HCT116 (cell line): Measurements from ENCODE around the gene COBL.

Source experiments
- EGR1 ChIP-seq: IDR thresholded peaks from 2 replicates; pipeline ENCODE4 v1.6.1; 2012; ENCODE audit warnings: low read depth
- ELF1 ChIP-seq: IDR thresholded peaks from 2 replicates; pipeline ENCODE4 v1.6.1; 2012; ENCODE audit warnings: low read depth, borderline replicate concordance
- EZH2 ChIP-seq: fragments of 200-600 bp; sonication (generic); IDR thresholded peaks from 2 replicates; pipeline ENCODE4 v1.6.1; 2017; ENCODE audit warnings: antibody characterized with exemption, mixed run types
- EZH2phosphoT487 ChIP-seq: fragments of 200-600 bp; IDR thresholded peaks from 2 replicates; pipeline ENCODE4 v1.6.1; 2018; ENCODE audit warnings: antibody characterized with exemption, borderline replicate concordance
- FOSL1 ChIP-seq: IDR thresholded peaks from 2 replicates; pipeline ENCODE4 v1.6.1; 2012; ENCODE audit warnings: low read depth
- JUND ChIP-seq: IDR thresholded peaks from 2 replicates; pipeline ENCODE4 v1.6.1; 2012
- SRF ChIP-seq: IDR thresholded peaks from 2 replicates; pipeline ENCODE4 v1.6.1; 2012; ENCODE audit warnings: low read depth
- TF ChIP-seq, protein P1 (sequence below), 3 experiments: fragments of 200-600 bp in 1 of 3; sonication (generic) in 1 of 3; IDR thresholded peaks in 2 of 3; conservative IDR thresholded peaks in 1 of 3; 2 replicates each; pipeline ENCODE4 v1.5.1; 2012 to 2017; ENCODE audit warnings: low read depth in 2 of 3, low read length in 2 of 3, antibody characterized with exemption in 1 of 3, borderline replicate concordance in 1 of 3, control low read depth in 1 of 3, mild to moderate bottlenecking in 1 of 3, mixed read lengths in 1 of 3, mixed run types in 1 of 3, moderate library complexity in 1 of 3; ENCODE audit not compliant: insufficient read depth in 1 of 3
- TF ChIP-seq, protein P2 (sequence below): IDR thresholded peaks from 2 replicates; pipeline ENCODE4 v1.6.1; 2012; ENCODE audit warnings: low read depth

DNA sequence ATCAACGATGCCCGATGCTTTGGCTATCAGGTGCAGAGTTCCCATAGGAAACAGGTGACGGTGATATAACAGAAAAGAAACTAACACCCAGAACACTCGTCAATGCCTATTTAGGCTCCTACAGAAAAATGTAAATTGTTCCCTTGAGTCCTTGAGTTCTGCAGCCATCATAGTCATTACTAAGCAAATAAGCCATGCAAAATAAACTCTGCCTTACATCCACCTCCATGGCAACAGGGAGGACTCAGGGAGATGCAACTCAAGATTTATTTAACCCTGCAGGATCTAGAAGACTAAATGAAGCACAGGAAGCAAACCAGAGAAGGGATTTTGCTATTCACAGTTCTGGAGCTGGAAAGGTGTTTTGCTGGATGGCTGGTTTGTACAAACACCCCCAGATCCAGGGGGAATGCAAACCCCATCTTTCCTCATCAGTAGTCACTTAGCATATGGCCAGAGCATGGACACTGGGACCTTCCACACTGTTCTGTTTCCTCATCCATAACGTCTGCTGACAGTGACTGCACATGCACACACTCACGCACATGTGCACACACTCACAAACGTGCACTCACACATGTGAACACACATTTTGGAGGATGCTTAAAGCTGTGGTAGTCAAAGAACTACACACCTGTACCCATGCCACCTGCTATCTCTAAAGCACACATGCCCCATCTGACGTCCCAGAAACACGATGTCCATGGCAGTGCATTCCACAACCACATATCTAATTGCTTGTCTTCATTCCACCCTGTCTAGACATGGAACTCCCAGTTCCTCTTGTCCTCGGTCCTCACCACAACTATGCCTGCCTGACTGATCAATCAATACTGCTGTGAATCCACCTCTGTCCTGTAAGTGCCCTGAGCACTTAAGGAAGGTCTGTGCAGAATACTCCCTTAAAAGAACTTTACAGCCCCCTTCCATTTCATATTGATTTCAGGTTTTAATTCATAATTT, 178.2 kb downstream of the COBL start:
- TF ChIP-seq JUND = no peak
- no peak for TF ChIP-seq EGR1
- no peak for TF ChIP-seq SRF
- TF ChIP-seq ELF1 = no peak
- TF ChIP-seq EZH2phosphoT487 = no peak
- TF ChIP-seq, protein P1, sequence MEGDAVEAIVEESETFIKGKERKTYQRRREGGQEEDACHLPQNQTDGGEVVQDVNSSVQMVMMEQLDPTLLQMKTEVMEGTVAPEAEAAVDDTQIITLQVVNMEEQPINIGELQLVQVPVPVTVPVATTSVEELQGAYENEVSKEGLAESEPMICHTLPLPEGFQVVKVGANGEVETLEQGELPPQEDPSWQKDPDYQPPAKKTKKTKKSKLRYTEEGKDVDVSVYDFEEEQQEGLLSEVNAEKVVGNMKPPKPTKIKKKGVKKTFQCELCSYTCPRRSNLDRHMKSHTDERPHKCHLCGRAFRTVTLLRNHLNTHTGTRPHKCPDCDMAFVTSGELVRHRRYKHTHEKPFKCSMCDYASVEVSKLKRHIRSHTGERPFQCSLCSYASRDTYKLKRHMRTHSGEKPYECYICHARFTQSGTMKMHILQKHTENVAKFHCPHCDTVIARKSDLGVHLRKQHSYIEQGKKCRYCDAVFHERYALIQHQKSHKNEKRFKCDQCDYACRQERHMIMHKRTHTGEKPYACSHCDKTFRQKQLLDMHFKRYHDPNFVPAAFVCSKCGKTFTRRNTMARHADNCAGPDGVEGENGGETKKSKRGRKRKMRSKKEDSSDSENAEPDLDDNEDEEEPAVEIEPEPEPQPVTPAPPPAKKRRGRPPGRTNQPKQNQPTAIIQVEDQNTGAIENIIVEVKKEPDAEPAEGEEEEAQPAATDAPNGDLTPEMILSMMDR (IDR thresholded peaks at IDR 0.05 in 2 of 3, conservative IDR thresholded peaks at IDR 0.05 in 1 of 3; ENCODE audit: borderline replicate concordance in 1 of 3, insufficient read depth in 1 of 3, low read depth in 2 of 3, low read length in 2 of 3) = no peak
- no peak for TF ChIP-seq FOSL1
- TF ChIP-seq EZH2 = no peak
- TF ChIP-seq, protein P2, sequence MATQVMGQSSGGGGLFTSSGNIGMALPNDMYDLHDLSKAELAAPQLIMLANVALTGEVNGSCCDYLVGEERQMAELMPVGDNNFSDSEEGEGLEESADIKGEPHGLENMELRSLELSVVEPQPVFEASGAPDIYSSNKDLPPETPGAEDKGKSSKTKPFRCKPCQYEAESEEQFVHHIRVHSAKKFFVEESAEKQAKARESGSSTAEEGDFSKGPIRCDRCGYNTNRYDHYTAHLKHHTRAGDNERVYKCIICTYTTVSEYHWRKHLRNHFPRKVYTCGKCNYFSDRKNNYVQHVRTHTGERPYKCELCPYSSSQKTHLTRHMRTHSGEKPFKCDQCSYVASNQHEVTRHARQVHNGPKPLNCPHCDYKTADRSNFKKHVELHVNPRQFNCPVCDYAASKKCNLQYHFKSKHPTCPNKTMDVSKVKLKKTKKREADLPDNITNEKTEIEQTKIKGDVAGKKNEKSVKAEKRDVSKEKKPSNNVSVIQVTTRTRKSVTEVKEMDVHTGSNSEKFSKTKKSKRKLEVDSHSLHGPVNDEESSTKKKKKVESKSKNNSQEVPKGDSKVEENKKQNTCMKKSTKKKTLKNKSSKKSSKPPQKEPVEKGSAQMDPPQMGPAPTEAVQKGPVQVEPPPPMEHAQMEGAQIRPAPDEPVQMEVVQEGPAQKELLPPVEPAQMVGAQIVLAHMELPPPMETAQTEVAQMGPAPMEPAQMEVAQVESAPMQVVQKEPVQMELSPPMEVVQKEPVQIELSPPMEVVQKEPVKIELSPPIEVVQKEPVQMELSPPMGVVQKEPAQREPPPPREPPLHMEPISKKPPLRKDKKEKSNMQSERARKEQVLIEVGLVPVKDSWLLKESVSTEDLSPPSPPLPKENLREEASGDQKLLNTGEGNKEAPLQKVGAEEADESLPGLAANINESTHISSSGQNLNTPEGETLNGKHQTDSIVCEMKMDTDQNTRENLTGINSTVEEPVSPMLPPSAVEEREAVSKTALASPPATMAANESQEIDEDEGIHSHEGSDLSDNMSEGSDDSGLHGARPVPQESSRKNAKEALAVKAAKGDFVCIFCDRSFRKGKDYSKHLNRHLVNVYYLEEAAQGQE = no peak
